Measurements from ENCODE around the gene PPP3R1. TPM values are rescaled to one million over a fixed set of nuclear protein-coding genes. Genes with fewer than 3 reads are reported as not detected.
"Not testable (repeated sequence)": the region's sequence is repeated elsewhere in the genome, so short reads cannot be mapped to it uniquely, and the experiment has no call there.

The PPP3R1 gene
- total and polyA plus RNA-seq, 2 of the 8 experiments (the other 6 are each of a cell fraction or from before 2014, with no cell fraction given): 9.3 to 85.1 TPM

GRCh38 chr2:68175210-68175609 lies 77.1 kb downstream of the PPP3R1 start:
- H4K91ac ChIP-seq (replicated peaks; ENCODE audit: insufficient read length, low read length); H3K9ac ChIP-seq (replicated peaks in 1 of 4; ENCODE audit: extremely low read depth in 1 of 4, low read depth in 3 of 4, low read length in 3 of 4); DNase-seq (ENCODE audit: low read depth in 1 of 2, low spot score in 2 of 2); H4K5ac ChIP-seq (ENCODE audit: insufficient read length, low read depth, low read length); H3K14ac ChIP-seq (ENCODE audit: insufficient read length); H3K79me2 ChIP-seq (ENCODE audit: control insufficient read depth in 1 of 2, insufficient read depth in 2 of 2, low read length in 2 of 2); H3K18ac ChIP-seq (ENCODE audit: extremely low read depth, low read length); H3K4me3 ChIP-seq (ENCODE audit: extremely low read depth in 1 of 4, insufficient read depth in 2 of 4, low read depth in 3 of 4, low read length in 4 of 4); H3K4ac ChIP-seq (replicated peaks; ENCODE audit: insufficient read length, low read depth, low read length); H2BK5ac ChIP-seq (ENCODE audit: low read depth, low read length); H2BK120ac ChIP-seq (replicated peaks; ENCODE audit: low read depth, low read length); H3K79me1 ChIP-seq (ENCODE audit: low read depth, low read length); H2AK5ac ChIP-seq (ENCODE audit: low read depth, low read length); H3K27me3 ChIP-seq (replicated peaks in 1 of 4; ENCODE audit: control insufficient read depth in 3 of 4, extremely low read depth in 1 of 4, insufficient read depth in 3 of 4, low read length in 3 of 4); H2BK15ac ChIP-seq (ENCODE audit: low read length); H3K56ac ChIP-seq (replicated peaks; ENCODE audit: insufficient read length, low read depth, low read length); H4K20me1 ChIP-seq (replicated peaks in 1 of 2; ENCODE audit: control insufficient read depth in 1 of 2, insufficient read depth in 2 of 2, low read length in 2 of 2); H3K23me2 ChIP-seq (ENCODE audit: low read depth, low read length); H3K27ac ChIP-seq (ENCODE audit: low read depth, low read length); H2BK12ac ChIP-seq (ENCODE audit: low read depth, low read length); H3K4me1 ChIP-seq (replicated peaks in 1 of 4; ENCODE audit: control insufficient read depth in 3 of 4, insufficient read depth in 4 of 4, low read length in 3 of 4); H3K23ac ChIP-seq (ENCODE audit: insufficient read length); H3K4me2 ChIP-seq (ENCODE audit: insufficient read depth in 1 of 2, low read depth in 2 of 2, low read length in 2 of 2); H4K8ac ChIP-seq (ENCODE audit: extremely low read depth, insufficient read depth, low read length); H2AFZ ChIP-seq (ENCODE audit: low read length); H2BK20ac ChIP-seq (ENCODE audit: low read length); H3K9me3 ChIP-seq (ENCODE audit: insufficient read depth in 2 of 2, low read depth in 1 of 2, low read length in 1 of 2); FAIRE-seq: not testable (repeated sequence)
- POLR2A ChIA-PET (ENCODE audit: partially characterized antibody): interaction anchor here (0.7 to 3.0 kb wide), 5 partner anchors 7 to 73 kb away, joined by 3 to 12 read pairs (median 6); partner anchors contain the start of gene PNO1
- CTCF ChIA-PET (ENCODE audit: partially characterized antibody): interaction anchor here (0.7 to 2.4 kb wide), 4 partner anchors 10 to 186 kb away, joined by 3 to 19 read pairs (median 4); partner anchors contain the start of gene PNO1
- WGBS, 2 experiments (ENCODE audit: extremely low coverage in 1 of 2, insufficient coverage in 1 of 2, insufficient read length in 1 of 2, insufficient replicate concordance in 2 of 2, low coverage in 1 of 2, low lambda C conversion rate in 2 of 2, missing lambda C conversion rate in 1 of 2): 85% methylated on average over 4 of the region's 4 CpGs; no CpG with 5 or more reads in 1 of the 2 experiments
- peaks cover 9 to 53% (median 16%) of the 10 kb centered on the region in 4 experiments; a peak in 6 of 8 replicates for H3K36me3 ChIP-seq (ENCODE audit: control insufficient read depth in 2 of 4, insufficient read depth in 4 of 4, low read length in 3 of 4)

Data from H1 (cell line).